Fibroblast of skin of left biceps (primary cell): Measurements from ENCODE around the gene C11orf21.

Experiments used
- DNase-seq, 2 experiments: peaks; one replicate each; pipeline ENCODE4 v3.0.0-alpha.2; 2013; ENCODE audit warnings: low read depth in 2 of 2

C11orf21 gene

DNA sequence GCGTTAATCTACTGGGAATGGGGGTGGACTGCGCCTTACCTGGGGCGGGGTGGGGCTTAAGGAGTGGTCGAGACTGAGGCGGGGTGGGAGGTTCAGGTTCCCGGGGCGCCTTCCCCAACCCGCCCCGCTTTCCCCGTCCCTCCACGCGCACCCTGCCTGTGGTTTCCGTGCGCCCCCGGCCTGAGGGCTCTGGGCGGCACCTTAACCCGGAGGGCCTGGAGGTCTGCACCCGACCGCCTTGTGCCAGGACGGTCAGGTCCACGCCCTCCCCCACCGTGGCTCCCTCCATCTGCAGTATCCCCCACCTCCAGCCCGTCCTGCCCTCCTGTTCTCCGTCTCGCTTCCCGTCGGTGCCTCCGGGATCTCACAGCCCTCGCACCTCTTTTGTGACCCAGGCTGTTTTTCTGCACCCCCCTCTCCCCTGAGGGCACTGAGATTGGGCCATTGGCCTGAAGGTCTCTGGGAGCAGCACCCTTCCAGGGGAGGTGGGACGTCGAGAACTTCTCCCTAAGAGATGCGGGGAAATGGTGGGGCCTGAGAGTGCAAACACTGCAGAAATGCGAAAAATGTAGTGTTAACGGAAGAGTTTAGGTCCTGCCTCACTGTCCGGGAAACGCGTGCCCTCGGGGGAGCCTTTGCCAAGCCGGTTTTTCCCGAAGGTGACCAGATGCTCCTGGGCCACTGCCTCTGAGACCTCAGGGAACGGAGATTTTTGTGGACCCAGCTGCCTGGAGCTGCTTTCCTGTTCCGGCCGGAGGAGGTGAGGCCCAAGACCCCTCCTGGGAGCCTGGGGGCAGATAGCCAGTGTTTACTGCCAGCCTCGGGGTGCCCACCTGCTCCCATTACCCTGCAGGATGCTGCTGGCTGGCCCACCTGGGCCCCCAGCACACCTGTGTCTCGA lies 30.1 kb downstream of the C11orf21 start:
- no peak for DNase-seq

- DNase-seq = no peak
Observed at GRCh38 chr11:2271077-2271326, 30.7 kb downstream of the C11orf21 start.

DNA sequence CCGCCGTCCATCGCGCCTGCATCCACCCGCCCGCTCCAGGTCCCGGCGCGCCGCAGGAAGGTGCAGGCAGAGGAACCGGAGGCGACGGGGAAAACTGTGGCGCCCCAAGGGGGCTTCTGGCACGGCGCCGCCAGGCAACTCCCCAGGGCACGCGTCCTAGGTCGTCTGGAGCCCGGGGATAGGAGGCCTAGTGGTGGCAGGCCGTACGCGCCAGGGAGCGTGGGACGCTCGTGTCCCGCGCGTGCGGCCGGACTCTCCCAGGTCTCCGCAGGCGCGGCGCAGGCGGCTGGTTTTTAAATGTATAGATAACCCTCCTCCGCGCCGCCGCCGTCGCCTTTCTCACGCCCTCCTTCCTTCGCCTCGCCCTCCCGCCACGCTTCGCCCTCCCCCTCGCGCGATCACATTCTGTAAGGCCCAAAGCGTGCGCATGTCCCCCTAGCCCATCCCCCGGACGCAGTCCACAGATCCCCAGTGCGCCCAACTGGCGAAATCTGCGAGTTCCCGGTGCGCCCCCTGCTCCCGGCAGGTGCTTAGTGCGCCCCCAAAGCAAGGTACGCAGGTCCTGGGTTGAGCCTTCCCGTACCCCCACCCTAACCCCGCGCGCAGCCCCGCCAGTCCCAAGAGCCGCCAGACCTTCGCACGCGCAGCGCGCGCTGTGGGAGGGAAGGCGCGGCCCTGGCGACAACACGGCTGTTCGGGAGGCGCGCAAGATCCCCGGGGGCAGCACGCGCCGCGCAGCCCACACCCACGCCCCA lies 31.2 kb downstream of the C11orf21 start, which contains the start of gene ASCL2:
TSS of gene ASCL2 (minus strand) at position 267 of the 755 bp plus-strand sequence. CDS start at position 11, 256 bp downstream.
- no peak for DNase-seq

- DNase-seq = peak; percentile 4 to 7
Observed at GRCh38 chr11:2269601-2270321, 32.0 kb downstream of the C11orf21 start.

GRCh38 chr11:2268729-2269600 lies 32.8 kb downstream of the C11orf21 start:
- no peak for DNase-seq

DNA sequence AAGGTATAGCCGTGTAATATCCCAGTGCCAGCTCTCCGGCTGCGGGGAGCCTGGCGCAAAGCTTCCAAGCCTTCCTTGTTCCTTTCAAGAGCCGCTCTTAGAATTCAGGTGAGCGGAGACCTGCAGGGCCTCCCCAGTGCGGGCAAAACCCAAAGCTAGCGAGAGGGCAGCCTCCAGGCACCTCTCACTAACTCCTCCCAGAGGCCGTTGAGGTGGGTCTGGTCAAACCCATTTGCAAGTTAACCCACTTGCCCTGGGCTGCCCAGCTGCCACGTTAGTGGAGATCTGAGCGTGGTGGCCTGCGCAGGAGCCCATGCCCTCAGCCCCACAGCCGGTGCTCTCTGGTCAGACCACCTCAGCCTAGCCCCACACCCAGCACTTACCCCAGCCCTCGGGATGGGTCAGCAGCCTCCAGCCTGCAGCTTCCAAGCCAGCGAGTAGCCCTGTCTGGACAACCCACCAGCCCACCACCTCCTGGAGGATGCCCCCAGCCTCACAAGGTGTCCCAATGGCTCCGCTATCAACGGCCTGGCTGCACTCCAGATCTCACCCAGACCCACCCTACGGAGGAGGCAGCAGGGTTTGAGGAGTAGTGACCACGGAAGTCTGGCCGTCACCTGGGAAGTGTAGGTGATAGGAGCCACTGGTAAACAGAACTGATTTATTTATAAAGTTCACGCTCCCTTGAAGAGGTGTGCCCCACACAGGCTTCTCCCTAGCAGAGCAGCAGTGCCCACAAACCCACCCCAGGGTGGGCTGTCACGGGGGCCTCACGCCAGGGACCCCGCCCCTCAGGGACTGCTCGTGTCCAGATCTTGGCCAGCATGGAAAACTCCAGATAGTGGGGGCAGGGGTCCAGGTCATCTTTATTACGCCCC lies 33.6 kb downstream of the C11orf21 start:
- DNase-seq = no peak

GRCh38 chr11:2267306-2267850 lies 34.3 kb downstream of the C11orf21 start:
- DNase-seq = no peak

DNA sequence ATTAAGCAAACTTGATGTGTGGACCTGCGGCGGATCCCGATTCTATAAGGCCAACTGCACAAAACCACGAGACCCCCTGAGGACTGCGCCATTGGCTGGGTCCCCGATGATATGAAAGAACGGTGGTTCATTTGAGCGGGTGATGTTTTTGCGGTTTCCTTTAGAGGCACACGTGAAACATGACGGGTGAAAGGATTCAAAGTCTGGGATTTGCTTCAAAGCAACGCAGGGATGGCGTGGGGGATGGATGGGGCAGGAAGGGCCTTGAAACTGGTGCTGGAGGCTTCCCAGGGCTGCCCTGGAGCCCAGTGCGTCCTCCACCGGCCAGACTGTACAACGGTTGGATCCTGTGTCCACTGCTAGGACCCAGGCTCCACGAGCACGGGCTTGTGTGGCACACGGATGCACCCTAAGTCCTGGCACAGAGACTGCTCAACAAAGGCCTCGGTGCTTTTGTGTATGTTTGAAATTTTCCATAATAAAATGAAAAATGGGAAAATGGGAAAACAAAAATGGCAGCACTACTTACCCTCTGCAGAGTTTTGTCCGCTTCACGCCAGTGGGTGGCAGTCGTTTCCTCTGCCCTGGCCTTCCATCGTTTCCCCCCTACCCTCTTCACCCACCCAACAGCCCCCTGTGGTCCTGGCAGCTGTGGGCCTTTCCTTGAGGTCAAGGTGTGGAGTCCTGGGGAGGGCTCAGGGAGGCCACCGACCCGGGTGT lies 35.0 kb downstream of the C11orf21 start:
- DNase-seq = no peak

GRCh38 chr11:2265854-2266585 lies 35.7 kb downstream of the C11orf21 start:
- DNase-seq = no peak

- DNase-seq = no peak
Observed at GRCh38 chr11:2265396-2265795, 36.3 kb downstream of the C11orf21 start.

DNA sequence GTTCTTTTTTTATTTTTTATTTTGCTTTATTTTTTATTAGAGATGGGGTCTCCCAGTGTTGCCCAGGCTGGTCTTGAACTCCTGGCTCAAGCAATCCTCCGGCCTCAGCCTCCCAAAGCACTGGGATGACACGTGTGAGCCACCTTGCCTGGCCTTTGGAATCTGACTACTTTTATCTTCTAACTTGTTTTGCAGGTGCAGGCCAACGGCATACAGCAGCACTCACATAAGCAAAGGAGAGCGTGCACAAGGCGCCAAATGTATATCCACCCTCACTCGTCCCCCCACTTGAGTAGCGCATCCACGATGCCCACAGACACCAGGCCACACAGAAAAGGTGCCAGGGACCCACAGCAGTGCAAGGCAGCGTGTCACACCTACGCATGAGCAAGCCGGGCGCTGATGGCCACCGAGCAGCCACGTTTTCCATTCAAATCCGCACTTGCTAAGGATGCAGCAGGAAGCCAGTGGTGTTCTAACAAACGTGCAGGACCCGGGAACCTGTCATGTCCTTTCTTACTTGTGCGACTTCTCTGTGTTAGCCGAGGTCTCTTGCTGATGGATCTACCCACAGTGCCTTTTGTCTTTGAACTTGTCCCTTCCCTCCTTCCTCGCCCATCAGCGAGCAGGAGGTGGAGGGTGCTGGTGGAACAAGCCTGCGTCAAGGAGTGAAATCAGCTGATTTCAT lies 37.2 kb downstream of the C11orf21 start:
- DNase-seq = no peak

- no peak for DNase-seq
Observed at GRCh38 chr11:2263724-2264360, 37.9 kb downstream of the C11orf21 start.

DNA sequence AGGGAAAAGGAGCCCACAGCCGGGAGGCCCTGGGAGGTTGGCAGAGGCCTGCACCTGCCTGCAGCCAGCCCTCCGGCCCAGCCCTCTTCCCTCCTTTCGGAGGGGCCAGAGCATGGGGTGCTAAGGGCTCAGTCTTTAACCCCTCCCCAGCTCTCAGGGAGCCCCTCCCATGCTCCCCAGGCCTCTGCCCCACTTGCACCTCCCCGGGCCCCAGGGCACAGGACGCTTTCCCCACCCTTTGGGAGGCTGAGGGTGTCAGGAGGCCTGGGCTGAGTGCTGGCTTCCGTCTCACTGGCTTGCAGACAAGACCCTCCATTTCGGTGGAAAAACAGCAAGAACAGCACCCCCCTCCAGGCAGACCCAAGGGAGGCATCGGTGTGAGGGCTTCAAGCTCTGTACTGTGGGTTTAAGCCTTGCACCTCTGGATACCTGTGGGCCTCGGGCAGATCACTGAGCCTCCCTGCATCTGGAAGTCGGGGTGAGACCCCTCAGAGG lies 38.6 kb downstream of the C11orf21 start:
- no peak for DNase-seq

- DNase-seq = no peak
Observed at GRCh38 chr11:2262301-2263070, 39.2 kb downstream of the C11orf21 start.

- DNase-seq = no peak
Observed at GRCh38 chr11:2261436-2262230, 40.1 kb downstream of the C11orf21 start.
